ENCODE results near the gene FBXO36. TPM values are rescaled to one million over a fixed set of nuclear protein-coding genes. Genes with fewer than 3 reads are reported as not detected.

FBXO36 gene
- total and polyA plus RNA-seq, 4 donors: 0.56 to 1.3 (median 0.69) TPM

DNA sequence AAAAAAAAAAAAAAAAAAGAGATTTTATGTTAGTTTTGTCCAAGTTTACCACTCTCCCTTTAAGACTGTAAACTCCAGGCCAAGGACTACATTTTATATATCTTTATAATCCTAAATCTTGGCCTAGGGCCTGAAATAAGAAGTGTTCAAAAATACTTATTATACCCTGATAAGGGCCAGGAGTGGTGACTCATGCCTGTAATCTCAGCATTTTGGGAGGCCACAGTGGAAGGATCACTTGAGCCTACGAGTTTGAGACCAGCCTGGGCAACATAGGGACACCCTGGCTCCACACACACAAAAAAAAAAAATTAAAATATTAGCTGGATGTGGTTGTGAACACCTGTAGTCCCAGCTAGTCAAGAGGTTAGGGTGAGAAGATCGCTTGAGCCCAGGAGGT, 13.2 kb upstream of the FBXO36 start:
- peaks cover 0 to 32% (median 17%) of the 10 kb centered on the region in 4 donors for H3K4me1 ChIP-seq (ENCODE audit: control insufficient read depth in 4 of 4, insufficient read depth in 4 of 4, low read length in 3 of 4)
- H3K27ac ChIP-seq (ENCODE audit: low read depth in 1 of 2, low read length in 2 of 2): no peak overlapping the region
- H3K4me3 ChIP-seq (ENCODE audit: low read depth in 1 of 3, low read length in 3 of 3): no peak overlapping the region
- TF ChIP-seq, protein P1, sequence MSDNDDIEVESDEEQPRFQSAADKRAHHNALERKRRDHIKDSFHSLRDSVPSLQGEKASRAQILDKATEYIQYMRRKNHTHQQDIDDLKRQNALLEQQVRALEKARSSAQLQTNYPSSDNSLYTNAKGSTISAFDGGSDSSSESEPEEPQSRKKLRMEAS (IDR thresholded peaks at IDR 0.05): no peak
- TF ChIP-seq FOXA2 (IDR thresholded peaks at IDR 0.05) (no peak), NR2F2 (IDR thresholded peaks at IDR 0.05) (no peak), EGR1 (IDR thresholded peaks at IDR 0.05; ENCODE audit: low read depth in 2 of 2) (no peak), FOXA1 (IDR thresholded peaks at IDR 0.05) (no peak), HNF4G (IDR thresholded peaks at IDR 0.05) (no peak), YY1 (IDR thresholded peaks at IDR 0.05) (no peak), RXRA (IDR thresholded peaks at IDR 0.05) (no peak), RAD21 (IDR thresholded peaks at IDR 0.05) (no peak), GABPA (IDR thresholded peaks at IDR 0.05 in 1 of 2, conservative IDR thresholded peaks at IDR 0.05 in 1 of 2) (no peak), HNF4A (conservative IDR thresholded peaks at IDR 0.05) (no peak), SP1 (IDR thresholded peaks at IDR 0.05) (no peak), TAF1 (conservative IDR thresholded peaks at IDR 0.05) (no peak), JUND (IDR thresholded peaks at IDR 0.05) (no peak)
- TF ChIP-seq, protein P2, sequence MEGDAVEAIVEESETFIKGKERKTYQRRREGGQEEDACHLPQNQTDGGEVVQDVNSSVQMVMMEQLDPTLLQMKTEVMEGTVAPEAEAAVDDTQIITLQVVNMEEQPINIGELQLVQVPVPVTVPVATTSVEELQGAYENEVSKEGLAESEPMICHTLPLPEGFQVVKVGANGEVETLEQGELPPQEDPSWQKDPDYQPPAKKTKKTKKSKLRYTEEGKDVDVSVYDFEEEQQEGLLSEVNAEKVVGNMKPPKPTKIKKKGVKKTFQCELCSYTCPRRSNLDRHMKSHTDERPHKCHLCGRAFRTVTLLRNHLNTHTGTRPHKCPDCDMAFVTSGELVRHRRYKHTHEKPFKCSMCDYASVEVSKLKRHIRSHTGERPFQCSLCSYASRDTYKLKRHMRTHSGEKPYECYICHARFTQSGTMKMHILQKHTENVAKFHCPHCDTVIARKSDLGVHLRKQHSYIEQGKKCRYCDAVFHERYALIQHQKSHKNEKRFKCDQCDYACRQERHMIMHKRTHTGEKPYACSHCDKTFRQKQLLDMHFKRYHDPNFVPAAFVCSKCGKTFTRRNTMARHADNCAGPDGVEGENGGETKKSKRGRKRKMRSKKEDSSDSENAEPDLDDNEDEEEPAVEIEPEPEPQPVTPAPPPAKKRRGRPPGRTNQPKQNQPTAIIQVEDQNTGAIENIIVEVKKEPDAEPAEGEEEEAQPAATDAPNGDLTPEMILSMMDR (IDR thresholded peaks at IDR 0.05; ENCODE audit: low read depth, low read length, missing input control): no peak
- TF ChIP-seq, protein P3, sequence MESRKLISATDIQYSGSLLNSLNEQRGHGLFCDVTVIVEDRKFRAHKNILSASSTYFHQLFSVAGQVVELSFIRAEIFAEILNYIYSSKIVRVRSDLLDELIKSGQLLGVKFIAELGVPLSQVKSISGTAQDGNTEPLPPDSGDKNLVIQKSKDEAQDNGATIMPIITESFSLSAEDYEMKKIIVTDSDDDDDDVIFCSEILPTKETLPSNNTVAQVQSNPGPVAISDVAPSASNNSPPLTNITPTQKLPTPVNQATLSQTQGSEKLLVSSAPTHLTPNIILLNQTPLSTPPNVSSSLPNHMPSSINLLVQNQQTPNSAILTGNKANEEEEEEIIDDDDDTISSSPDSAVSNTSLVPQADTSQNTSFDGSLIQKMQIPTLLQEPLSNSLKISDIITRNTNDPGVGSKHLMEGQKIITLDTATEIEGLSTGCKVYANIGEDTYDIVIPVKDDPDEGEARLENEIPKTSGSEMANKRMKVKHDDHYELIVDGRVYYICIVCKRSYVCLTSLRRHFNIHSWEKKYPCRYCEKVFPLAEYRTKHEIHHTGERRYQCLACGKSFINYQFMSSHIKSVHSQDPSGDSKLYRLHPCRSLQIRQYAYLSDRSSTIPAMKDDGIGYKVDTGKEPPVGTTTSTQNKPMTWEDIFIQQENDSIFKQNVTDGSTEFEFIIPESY (IDR thresholded peaks at IDR 0.05): no peak
- TF ChIP-seq, protein P4, sequence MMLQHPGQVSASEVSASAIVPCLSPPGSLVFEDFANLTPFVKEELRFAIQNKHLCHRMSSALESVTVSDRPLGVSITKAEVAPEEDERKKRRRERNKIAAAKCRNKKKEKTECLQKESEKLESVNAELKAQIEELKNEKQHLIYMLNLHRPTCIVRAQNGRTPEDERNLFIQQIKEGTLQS (IDR thresholded peaks at IDR 0.05): no peak
- TF ChIP-seq, protein P5, sequence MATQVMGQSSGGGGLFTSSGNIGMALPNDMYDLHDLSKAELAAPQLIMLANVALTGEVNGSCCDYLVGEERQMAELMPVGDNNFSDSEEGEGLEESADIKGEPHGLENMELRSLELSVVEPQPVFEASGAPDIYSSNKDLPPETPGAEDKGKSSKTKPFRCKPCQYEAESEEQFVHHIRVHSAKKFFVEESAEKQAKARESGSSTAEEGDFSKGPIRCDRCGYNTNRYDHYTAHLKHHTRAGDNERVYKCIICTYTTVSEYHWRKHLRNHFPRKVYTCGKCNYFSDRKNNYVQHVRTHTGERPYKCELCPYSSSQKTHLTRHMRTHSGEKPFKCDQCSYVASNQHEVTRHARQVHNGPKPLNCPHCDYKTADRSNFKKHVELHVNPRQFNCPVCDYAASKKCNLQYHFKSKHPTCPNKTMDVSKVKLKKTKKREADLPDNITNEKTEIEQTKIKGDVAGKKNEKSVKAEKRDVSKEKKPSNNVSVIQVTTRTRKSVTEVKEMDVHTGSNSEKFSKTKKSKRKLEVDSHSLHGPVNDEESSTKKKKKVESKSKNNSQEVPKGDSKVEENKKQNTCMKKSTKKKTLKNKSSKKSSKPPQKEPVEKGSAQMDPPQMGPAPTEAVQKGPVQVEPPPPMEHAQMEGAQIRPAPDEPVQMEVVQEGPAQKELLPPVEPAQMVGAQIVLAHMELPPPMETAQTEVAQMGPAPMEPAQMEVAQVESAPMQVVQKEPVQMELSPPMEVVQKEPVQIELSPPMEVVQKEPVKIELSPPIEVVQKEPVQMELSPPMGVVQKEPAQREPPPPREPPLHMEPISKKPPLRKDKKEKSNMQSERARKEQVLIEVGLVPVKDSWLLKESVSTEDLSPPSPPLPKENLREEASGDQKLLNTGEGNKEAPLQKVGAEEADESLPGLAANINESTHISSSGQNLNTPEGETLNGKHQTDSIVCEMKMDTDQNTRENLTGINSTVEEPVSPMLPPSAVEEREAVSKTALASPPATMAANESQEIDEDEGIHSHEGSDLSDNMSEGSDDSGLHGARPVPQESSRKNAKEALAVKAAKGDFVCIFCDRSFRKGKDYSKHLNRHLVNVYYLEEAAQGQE (IDR thresholded peaks at IDR 0.05): no peak
- WGBS: 84% methylated on average over 2 of the region's 2 CpGs
- no peak for DNase-seq (ENCODE audit: low spot score)
- no peaks in the 10 kb centered on the region for H3K27me3 ChIP-seq (ENCODE audit: control insufficient read depth in 4 of 4, insufficient read depth in 4 of 4, low read length in 3 of 4)
- H3K9me3 ChIP-seq (ENCODE audit: control insufficient read depth in 4 of 4, low read length in 3 of 4): no peaks in the 10 kb centered on the region
- peaks cover 4 to 9% (median 4%) of the 10 kb centered on the region in 4 donors for H3K36me3 ChIP-seq (ENCODE audit: control insufficient read depth in 4 of 4, insufficient read depth in 3 of 4, low read depth in 1 of 4, low read length in 3 of 4)
- H3K9ac ChIP-seq (ENCODE audit: low read depth in 1 of 2, low read length in 2 of 2): no peak overlapping the region
